ENCODE data around the gene SPDYE11.
"Not testable (repeated sequence)": the region's sequence is repeated elsewhere in the genome, so short reads cannot be mapped to it uniquely, and the experiment has no call there.

Gene SPDYE11, protein sequence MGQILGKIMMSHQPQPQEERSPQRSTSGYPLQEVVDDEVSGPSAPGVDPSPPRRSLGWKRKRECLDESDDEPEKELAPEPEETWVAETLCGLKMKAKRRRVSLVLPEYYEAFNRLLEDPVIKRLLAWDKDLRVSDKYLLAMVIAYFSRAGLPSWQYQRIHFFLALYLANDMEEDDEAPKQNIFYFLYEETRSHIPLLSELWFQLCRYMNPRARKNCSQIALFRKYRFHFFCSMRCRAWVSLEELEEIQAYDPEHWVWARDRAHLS

GRCh38 chr7:73057811-73058210 lies at the start of gene SPDYE11:
Gene SPDYE11 (minus strand): TSS chr7:73057911. CDS start chr7:73056111, 1,800 bp downstream.
- DNase-seq, result not testable (repeated sequence)

GRCh38 chr7:73085938-73086337 lies 28.2 kb upstream of the SPDYE11 start, which contains the start of gene SPDYE9:
Gene SPDYE9 (minus strand): TSS chr7:73086038. CDS start chr7:73084238, 1,800 bp downstream.
- not testable (repeated sequence) for DNase-seq

GRCh38 chr7:73029666-73030065 lies 28.0 kb downstream of the SPDYE11 start, which contains the start of gene SPDYE8:
Gene SPDYE8 (minus strand): TSS chr7:73029766. CDS start chr7:73027966, 1,800 bp downstream.
- DNase-seq, result not testable (repeated sequence)

- not testable (repeated sequence) for DNase-seq
These were observed 51.2 kb downstream of the SPDYE11 start for GRCh38 chr7:73006491-73006890.

GRCh38 chr7:73005693-73006447 lies 51.8 kb downstream of the SPDYE11 start:
- DNase-seq, result not testable (repeated sequence)

GRCh38 chr7:73005356-73005692 lies 52.4 kb downstream of the SPDYE11 start:
- not testable (repeated sequence) for DNase-seq

DNA sequence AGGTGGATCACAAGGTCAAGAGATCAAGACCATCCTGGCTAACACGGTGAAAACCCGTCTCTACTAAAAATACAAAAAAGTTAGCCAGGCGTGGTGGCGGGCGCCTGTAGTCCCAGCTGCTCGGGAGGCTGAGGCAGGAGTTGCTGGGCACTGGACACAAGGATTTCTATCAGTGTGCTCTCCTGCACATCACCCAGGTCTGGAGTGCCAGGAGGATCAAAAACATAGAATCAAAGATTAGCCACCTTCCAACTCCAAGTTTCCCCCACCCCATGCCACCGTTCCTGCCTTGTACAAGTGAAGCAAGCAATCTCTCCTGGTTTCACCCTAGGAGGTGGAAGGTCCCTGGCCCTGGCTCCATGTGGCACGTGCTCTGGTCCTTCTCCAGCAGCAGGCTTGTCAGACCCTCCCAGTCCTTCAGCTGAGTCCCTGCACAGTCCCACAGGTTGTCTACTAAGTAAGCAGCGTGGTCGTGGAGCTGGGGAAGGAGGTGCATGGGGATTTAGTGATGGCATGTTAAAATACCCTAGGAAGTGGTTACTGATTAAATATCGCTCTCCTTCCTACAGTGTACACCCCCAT lies 59.7 kb downstream of the SPDYE11 start:
- DNase-seq, result not testable (repeated sequence)
